Upper lobe of right lung (tissue), 1 donor: ENCODE data around the gene CACNG7. TPM values are rescaled to one million over a fixed set of nuclear protein-coding genes. Genes with fewer than 3 reads are reported as not detected.
"Not testable (repeated sequence)": the region's sequence is repeated elsewhere in the genome, so short reads cannot be mapped to it uniquely, and the experiment has no call there.

Source experiments
- ATAC-seq: fragments of 200-7000 bp; cut with Tn5 transposase; one replicate; pipeline ENCODE4 v1.9.1; 2020; ENCODE audit warnings: mild to moderate bottlenecking, moderate library complexity
- DNase-seq: peaks from one replicate; pipeline ENCODE4 v3.0.0-alpha.2; 2020
- H3K27ac ChIP-seq: fragments of 200-600 bp; one replicate; pipeline ENCODE4 v1.8.0; 2022
- H3K27me3 ChIP-seq: fragments of 200-600 bp; one replicate; pipeline ENCODE4 v1.8.0; 2022; ENCODE audit warnings: mild to moderate bottlenecking
- H3K36me3 ChIP-seq: fragments of 200-600 bp; one replicate; pipeline ENCODE4 v1.8.0; 2022
- H3K4me1 ChIP-seq: fragments of 200-600 bp; one replicate; pipeline ENCODE4 v1.8.0; 2022
- H3K4me3 ChIP-seq: fragments of 200-600 bp; one replicate; pipeline ENCODE4 v1.8.0; 2022; ENCODE audit warnings: mild to moderate bottlenecking
- H3K9me3 ChIP-seq: fragments of 200-600 bp; one replicate; pipeline ENCODE4 v1.8.0; 2022
- intact Hi-C: fragments of 100-400 bp; cut with DNase I; formaldehyde crosslinking; loops from one replicate; pipeline ENCODE4 v1.11.0; 2022
- total RNA-seq: library from RNA; stranded (reverse); fragmentation: NEBNext Ultra II Directional; extraction: Animal tissue kit (Norgen Biotek cat#: 25700); gene quantifications from one replicate; pipeline ENCODE4 v1.2.1, GENCODE V29; 2021
- TF ChIP-seq, protein P1 (sequence below): fragments of 200-600 bp; IDR thresholded peaks from one replicate; pipeline ENCODE4 v1.8.0; 2022; ENCODE audit warnings: antibody characterized with exemption
- donor health status: DM: no; HTN: yes; CAD: no; lungs with severe emphysema.

Gene CACNG7
- total RNA-seq, 1 donor from 2014 or later = not detected

DNA sequence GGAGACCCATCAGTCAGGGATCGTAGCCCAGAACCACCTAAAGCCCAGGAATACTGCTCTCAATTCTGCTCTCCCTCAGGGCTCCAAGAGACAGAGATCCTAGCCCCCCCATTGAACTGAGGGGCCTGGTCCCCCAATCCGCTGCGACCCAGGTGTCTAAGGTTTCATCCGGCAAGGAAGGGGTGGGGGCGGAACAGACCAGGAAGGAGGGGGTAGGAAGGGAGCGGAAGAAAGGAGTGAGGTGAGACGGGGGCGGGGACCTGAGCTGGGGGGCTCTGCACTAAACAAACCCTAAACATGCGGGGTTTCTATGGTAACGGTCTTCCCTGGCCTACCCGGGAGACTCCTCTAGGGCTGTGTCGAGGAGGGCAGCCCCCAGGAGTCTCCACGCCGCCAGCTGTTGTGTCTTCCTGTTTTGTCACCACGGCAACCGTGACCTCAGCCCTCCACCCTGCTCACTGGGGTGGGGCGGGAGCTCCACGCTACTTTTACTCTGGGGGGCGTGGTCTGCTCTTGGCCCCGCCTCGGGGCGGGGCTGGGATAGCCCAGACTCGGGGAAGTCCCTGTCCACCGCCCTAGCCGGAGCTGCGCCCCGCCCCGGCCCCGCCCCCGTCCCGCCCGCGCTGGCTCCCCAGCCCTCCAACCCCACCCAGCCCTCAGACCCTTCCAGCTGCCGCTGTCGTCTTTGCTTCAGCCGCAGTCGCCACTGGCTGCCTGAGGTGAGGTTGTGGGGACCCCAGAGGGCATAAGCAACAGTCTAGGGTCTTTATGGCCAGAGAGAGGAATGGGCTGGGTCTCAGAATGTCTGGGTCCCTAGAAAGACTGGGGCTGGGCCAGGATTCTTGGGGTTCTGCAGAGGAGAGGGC is 41.6 kb upstream of the CACNG7 start, which contains the start of gene MYADM:
Gene MYADM, plus strand, starts transcription at position 659 of the 866 bp plus-strand sequence. CDS start 5,647 bp downstream, outside the sequence.
- H3K4me3 ChIP-seq = peak within 1 kb of the TSS; percentile 75

DNA sequence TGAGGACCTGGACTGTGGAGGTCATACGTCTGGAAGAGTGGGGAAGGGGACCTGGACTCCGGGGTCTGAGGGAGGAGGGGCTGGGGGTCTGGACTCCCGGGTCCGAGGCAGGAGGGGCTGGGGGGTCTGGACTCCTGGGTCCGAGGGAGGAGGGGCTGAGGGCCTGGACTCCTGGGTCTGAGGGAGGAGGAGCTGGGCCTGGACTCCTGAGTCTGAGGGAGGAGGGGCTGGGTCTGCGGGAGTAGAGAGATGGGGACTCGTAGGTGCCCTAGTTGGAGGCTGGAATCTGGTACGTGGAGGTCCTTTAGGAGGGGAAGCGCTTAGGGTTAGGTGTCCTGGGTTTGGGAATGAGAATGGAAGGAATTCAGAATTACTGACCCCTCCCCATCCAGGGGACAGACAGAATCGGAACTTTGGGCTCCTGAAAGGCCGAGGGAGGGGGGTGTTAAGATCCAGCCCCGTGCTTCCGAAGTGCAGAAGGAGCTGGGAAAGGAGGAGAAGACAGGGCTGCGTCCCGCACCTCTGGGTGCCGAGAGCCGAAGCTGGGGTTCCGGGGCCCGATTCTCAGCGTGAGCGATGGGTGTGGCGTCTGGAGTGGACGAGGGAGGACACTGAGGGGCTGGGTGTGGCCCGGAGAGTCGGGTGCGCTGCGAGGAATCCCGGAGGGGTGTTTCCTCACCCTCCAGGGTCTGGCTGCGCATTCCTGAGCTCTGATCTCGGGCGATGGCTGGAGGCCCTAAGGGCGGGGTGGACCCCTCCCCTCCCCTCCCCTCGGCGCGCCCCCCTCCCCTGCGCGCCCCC is 40.8 kb upstream of the CACNG7 start:
- H3K4me3 ChIP-seq = peak overlapping the region; percentile 75
- ATAC-seq = peak; percentile 40
- H3K36me3 ChIP-seq = peaks cover 9% of the 10 kb centered on the region
- DNase-seq = peak; percentile 84
- peaks cover 27% of the 10 kb centered on the region for H3K4me1 ChIP-seq
- peak overlapping the region; percentile 96 for H3K27ac ChIP-seq
- H3K9me3 ChIP-seq = no peaks in the 10 kb centered on the region
- intact Hi-C loops = no loop called here
- TF ChIP-seq, protein P1, sequence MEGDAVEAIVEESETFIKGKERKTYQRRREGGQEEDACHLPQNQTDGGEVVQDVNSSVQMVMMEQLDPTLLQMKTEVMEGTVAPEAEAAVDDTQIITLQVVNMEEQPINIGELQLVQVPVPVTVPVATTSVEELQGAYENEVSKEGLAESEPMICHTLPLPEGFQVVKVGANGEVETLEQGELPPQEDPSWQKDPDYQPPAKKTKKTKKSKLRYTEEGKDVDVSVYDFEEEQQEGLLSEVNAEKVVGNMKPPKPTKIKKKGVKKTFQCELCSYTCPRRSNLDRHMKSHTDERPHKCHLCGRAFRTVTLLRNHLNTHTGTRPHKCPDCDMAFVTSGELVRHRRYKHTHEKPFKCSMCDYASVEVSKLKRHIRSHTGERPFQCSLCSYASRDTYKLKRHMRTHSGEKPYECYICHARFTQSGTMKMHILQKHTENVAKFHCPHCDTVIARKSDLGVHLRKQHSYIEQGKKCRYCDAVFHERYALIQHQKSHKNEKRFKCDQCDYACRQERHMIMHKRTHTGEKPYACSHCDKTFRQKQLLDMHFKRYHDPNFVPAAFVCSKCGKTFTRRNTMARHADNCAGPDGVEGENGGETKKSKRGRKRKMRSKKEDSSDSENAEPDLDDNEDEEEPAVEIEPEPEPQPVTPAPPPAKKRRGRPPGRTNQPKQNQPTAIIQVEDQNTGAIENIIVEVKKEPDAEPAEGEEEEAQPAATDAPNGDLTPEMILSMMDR = no peak
- no peaks in the 10 kb centered on the region for H3K27me3 ChIP-seq

More for the DNA sequence above, 41.6 kb upstream of the CACNG7 start, which contains the start of gene MYADM:
- Histone ChIP-seq H3K27ac (peak within 1 kb of the TSS; percentile 96), H3K27me3 (no peaks in the 10 kb centered on the region), H3K36me3 (peaks cover 8% of the 10 kb centered on the region), H3K4me1 (peaks cover 27% of the 10 kb centered on the region), H3K9me3 (no peaks in the 10 kb centered on the region)
- ATAC-seq = peak; percentile 89
- intact Hi-C loops = no loop called here
- TF ChIP-seq, protein P1 = no peak
- DNase-seq = peak; percentile 98

DNA sequence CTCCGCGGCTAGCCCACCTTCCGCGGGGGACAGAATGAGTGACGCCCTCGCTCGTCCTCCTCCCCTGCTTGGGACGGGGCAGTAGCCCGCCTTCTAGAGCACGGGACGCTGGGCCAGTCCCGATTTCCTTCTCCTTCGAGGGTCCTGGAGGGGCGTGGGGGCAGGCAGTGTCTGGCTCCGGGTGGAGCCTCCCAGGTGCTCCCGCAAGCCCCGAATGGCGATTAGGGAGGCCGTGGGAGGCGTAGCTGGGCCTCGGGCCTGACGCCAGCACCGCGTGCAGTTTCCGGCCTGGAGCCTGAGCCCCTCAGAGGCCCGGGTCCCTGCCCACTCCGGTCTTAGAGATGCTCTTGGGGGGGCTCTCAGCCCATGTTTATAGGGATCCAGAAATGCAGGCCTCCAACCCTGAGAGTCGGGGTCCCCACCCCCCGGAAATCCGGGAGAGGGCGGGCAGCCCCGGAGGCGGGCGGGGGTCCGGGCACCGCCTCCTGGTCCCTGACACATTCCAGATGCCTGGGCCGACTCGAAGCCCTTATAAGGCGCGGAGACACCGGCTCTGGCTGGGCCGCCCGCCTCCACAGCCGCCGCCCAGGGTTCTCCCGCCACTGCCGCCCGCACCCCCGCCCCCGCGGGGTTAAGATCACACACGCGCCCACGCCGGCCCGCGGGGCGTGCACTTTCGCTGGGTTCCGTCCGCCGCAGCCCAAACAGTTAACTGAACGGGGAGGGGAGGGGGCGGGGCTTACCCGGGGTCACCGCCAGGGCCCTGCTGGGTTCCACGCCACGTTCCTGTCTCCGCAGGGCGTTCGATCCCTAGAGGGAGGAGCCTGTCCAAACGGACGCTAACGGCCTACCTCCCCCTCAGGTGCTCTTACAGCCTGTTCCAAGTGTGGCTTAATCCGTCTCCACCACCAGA is 39.9 kb upstream of the CACNG7 start:
- peaks cover 17% of the 10 kb centered on the region for H3K36me3 ChIP-seq
- intact Hi-C loops = no loop called here
- H3K4me1 ChIP-seq = peaks cover 27% of the 10 kb centered on the region
- H3K4me3 ChIP-seq = peak overlapping the region; percentile 75
- DNase-seq (peak; percentile 95), ATAC-seq (peak; percentile 72)
- H3K9me3 ChIP-seq = no peaks in the 10 kb centered on the region
- no peaks in the 10 kb centered on the region for H3K27me3 ChIP-seq
- TF ChIP-seq, protein P1 = peak; percentile 13
- peak overlapping the region; percentile 96 for H3K27ac ChIP-seq

DNA sequence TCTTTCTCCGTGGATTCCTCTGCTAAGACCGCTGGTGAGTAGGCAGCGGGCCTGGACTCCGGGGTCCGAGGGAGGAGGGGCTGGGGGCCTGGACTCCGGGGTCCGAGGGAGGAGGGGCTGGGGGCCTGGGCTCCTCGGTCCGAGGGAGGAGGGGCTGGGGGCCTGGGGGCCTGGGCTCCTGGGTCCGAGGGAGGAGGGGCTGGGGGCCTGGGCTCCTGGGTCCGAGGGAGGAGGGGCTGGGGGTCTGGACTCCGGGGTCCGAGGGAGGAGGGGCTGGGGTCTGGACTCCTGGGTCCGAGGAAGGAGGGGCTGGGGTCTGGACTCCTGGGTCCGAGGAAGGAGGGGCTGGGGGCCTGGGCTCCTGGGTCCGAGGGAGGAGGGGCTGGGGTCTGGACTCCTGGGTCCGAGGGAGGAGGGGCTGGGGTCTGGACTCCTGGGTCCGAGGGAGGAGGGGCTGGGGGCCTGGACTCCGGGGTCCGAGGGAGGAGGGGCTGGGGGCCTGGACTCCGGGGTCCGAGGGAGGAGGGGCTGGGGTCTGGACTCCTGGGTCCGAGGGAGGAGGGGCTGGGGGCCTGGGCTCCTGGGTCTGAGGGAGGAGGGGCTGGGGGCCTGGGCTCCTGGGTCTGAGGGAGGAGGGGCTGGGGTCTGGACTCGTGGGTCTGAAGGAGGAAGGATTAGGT is 39.1 kb upstream of the CACNG7 start:
- DNase-seq, H3K9me3 ChIP-seq, ATAC-seq, intact Hi-C loops, H3K27me3 ChIP-seq: not testable (repeated sequence)
- Histone ChIP-seq H3K4me1 (peaks cover 27% of the 10 kb centered on the region), H3K4me3 (peak overlapping the region; percentile 75), H3K27ac (peak overlapping the region; percentile 96), H3K36me3 (peaks cover 25% of the 10 kb centered on the region)

DNA sequence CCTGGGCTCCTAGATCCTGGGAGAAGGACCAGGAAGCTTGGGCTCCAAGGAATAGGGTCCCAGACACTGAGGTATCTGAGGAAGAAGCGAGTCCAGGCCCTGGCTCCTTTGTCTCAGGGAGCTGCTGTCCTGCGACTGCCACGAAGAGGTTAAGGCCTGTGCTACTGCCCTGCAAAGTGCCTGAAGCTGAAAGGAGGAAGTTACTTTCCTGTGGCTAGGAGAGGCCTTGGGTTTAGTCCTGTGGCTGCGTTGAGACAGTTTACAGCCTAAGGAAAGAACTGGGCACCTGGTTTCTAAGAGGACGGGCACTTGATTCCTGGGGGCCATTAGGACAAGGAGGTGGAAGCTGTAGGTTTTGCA is 38.6 kb upstream of the CACNG7 start:
- intact Hi-C loops = no loop called here
- Histone ChIP-seq H3K9me3 (no peaks in the 10 kb centered on the region), H3K4me1 (peaks cover 26% of the 10 kb centered on the region), H3K27me3 (no peaks in the 10 kb centered on the region), H3K4me3 (peak overlapping the region; percentile 16), H3K27ac (no peak overlapping the region), H3K36me3 (peaks cover 27% of the 10 kb centered on the region)
- DNase-seq (no peak), ATAC-seq (peak; percentile 5)
- TF ChIP-seq, protein P1 = no peak
